Measurements from ENCODE around the gene SNAP29.
"Not testable (repeated sequence)": the region's sequence is repeated elsewhere in the genome, so short reads cannot be mapped to it uniquely, and the experiment has no call there.

SNAP29 gene

DNA sequence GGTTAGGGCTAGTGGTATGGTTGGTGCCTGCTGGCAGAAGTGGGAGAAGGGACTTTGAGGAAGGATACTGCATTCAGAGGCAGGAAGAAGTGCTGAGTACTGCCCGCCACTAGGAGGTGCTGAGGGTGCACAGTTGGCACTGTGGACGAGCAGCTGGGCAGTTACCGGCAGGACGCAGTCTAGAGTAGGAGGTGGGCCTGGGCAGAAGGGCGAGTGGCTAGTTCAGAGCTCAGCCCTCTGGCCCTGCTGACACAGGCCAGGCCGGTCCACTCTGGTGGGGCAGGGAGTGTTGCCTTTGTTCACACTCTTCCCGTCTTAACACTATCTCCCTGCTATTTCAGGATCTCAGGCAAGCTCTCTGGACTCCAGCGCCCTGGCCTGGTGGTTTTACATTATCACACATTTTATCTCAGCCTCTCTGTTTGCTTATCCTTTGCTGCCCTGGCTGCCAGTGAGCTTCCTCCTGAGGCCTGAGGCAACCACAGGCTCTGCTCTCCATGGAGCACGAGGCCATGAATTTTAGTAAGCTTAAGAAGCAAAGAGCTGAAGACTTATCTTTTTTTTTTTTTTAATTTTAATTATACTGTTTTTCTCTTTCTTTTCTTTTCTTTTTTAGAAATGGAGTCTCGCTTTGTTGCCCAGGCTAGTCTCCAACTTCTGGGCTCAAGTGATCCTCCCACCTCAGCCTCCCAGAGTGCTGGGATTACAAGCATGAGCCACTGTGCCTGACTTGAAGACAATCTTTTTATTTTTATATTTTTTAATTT is 26.9 kb downstream of the SNAP29 start:
- peak overlapping the region; percentile 69 for H3K27ac Mint-ChIP-seq
- peaks cover 11% of the 10 kb centered on the region for H3K4me1 Mint-ChIP-seq (ENCODE audit: low read depth)
- no peaks in the 10 kb centered on the region for H3K27me3 Mint-ChIP-seq
- no peaks in the 10 kb centered on the region for H3K9me3 Mint-ChIP-seq
- intact Hi-C loops (cut with micrococcal nuclease), result loop anchor here (2.0 to 10.0 kb wide), 3 partner anchors 31 to 119 kb away; partner anchors contain the start of genes CRKL and THAP7
- H3K36me3 Mint-ChIP-seq (ENCODE audit: low read depth), result peaks cover 93% of the 10 kb centered on the region
- H3K4me3 Mint-ChIP-seq, result no peak overlapping the region

DNA sequence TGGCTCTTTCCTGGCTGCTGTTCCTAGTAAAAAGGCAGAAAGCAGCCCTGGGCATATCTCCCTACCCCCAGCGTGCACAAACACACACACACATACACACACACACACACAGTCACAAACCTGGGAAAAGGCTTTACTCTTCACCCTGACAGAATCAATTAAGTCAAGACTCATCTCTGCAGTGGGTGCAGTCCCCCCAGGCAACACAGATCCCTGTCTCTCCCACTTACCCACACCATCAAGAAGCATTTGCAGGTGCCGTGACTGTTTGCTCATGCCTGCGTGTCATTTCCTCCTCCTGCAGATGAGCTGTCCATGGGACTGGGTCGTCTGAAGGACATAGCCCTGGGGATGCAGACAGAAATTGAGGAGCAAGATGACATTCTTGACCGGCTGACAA is 28.6 kb downstream of the SNAP29 start:
- intact Hi-C loops (cut with micrococcal nuclease), result loop anchor here (5.0 to 10.0 kb wide), 2 partner anchors 70 to 117 kb away; partner anchors contain the start of gene THAP7
- H3K27ac Mint-ChIP-seq, result no peak overlapping the region
- H3K9me3 Mint-ChIP-seq, result no peaks in the 10 kb centered on the region

DNA sequence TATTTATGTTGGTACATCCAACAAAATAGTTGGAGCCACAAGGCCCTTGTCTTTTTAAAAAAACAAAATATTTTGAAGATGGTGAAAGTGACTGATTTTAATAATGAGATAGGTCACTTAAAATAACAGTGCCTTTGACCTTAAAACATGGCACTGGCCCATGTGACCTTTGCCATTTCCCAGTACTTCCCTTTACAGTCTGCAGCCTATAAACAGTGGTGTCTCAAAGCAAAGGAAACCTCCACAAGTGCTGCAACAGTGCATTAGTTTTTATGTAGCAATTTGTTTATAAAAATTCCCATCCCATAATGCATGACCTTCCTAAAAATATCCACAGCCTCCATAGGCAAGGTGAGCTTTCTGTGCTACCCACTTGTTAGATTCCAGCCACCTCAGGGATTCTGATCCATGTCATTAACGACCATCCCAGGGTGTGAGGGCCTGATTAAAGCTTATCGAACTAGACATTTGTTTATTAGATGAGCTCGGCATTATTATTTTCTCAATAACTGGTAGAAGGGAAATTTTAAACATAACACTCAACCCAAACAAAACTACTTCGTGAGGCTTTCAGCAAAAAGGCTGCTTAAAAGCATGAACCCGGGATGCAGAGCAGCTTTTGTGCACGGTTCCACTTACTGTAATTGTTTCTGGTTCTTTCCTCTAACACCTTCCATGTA is 30.4 kb downstream of the SNAP29 start:
- Mint-ChIP-seq H3K9me3 (no peaks in the 10 kb centered on the region), H3K27me3 (no peaks in the 10 kb centered on the region), H3K36me3 (ENCODE audit: low read depth) (peaks cover 59% of the 10 kb centered on the region), H3K4me1 (ENCODE audit: low read depth) (peaks cover 11% of the 10 kb centered on the region), H3K27ac (no peak overlapping the region), H3K4me3 (no peak overlapping the region)
- intact Hi-C loops (cut with micrococcal nuclease), result loop anchor here (5.0 to 10.0 kb wide), 2 partner anchors 68 to 116 kb away; partner anchors contain the start of gene THAP7

More for the DNA sequence above, 28.6 kb downstream of the SNAP29 start:
- Mint-ChIP-seq H3K36me3 (ENCODE audit: low read depth) (peaks cover 77% of the 10 kb centered on the region), H3K4me1 (ENCODE audit: low read depth) (peaks cover 11% of the 10 kb centered on the region), H3K4me3 (no peak overlapping the region), H3K27me3 (no peaks in the 10 kb centered on the region)

DNA sequence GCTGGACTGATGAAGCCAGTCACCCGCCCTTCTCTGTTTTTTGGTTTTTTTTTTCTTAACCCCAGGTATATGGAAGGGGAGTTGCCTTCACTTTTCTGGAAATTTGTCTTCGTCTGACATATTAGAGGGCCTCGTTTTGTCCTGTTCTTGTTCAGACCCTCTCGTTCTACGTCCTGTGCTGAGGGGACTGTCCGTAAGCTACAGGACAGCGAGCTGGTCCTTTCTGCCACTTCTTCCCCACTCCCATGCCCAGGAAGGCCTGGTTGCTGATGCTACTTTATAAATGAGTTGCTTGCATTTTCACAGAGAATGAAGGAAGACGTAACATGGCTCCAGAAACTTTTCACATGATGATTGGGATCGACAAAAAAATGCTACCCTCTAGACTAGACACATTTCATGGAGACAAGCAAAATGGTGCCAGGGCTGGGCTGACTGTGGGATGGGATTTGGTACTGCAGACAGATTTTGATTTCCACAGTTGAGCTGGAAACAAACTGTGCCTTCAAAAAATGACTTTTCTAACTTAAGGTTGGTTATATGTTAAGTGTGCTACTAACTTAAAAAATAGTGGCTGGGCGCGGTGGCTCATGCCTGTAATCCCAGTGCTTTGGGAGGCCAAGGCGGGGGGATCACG is 31.2 kb downstream of the SNAP29 start:
- Mint-ChIP-seq H3K27me3 (no peaks in the 10 kb centered on the region), H3K36me3 (ENCODE audit: low read depth) (peaks cover 50% of the 10 kb centered on the region), H3K4me1 (ENCODE audit: low read depth) (peaks cover 11% of the 10 kb centered on the region), H3K9me3 (no peaks in the 10 kb centered on the region), H3K4me3 (no peak overlapping the region), H3K27ac (no peak overlapping the region)
- intact Hi-C loops (cut with micrococcal nuclease), result loop anchor here (5.0 to 10.0 kb wide), 2 partner anchors 67 to 115 kb away; partner anchors contain the start of gene THAP7

DNA sequence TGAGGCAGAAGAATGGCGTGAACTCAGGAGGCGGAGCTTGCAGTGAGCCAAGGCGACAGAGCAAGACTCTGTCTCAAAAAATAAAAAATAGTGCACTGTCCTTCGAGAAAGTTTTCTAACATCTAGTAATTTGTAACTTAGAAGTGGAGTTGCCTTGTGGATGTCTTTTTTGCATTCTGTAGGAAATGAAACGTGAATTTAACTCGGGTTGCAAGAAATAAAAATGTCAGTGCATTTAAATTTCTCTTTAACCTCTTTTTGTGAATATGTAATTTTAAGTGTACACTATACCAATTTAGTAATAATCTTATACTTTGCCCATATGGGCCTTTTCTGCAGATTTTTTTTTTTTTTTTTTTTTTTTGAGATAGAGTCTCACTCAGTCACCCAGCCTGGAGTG is 32.2 kb downstream of the SNAP29 start:
- Mint-ChIP-seq H3K4me1 (ENCODE audit: low read depth) (peaks cover 6% of the 10 kb centered on the region), H3K36me3 (ENCODE audit: low read depth) (peaks cover 41% of the 10 kb centered on the region), H3K27ac (no peak overlapping the region), H3K27me3 (no peaks in the 10 kb centered on the region), H3K9me3 (no peaks in the 10 kb centered on the region), H3K4me3 (no peak overlapping the region)
- intact Hi-C loops (cut with micrococcal nuclease), result no loop called here

DNA sequence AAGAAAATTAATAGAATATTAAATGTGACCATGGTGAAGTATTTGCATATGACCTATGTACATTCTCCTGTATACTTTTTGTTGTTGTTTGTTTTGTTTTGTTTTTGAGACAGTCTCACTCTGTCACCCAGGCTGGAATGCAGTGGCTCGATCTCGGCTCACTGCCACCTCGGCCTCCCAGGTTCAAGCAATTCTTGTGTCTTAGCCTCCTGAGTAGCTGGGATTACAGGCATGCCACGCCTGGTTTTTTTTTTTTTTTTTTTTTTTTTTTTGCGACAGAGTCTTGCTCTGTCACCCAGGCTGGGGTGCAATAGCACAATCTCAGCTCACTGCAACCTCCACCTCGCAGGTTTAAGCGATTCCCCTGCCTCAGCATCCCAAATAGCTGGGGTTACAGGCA is 38.9 kb downstream of the SNAP29 start:
- H3K4me1 Mint-ChIP-seq (ENCODE audit: low read depth); H3K9me3 Mint-ChIP-seq; intact Hi-C loops (cut with micrococcal nuclease); H3K4me3 Mint-ChIP-seq; H3K36me3 Mint-ChIP-seq (ENCODE audit: low read depth); H3K27ac Mint-ChIP-seq; H3K27me3 Mint-ChIP-seq: not testable (repeated sequence)

DNA sequence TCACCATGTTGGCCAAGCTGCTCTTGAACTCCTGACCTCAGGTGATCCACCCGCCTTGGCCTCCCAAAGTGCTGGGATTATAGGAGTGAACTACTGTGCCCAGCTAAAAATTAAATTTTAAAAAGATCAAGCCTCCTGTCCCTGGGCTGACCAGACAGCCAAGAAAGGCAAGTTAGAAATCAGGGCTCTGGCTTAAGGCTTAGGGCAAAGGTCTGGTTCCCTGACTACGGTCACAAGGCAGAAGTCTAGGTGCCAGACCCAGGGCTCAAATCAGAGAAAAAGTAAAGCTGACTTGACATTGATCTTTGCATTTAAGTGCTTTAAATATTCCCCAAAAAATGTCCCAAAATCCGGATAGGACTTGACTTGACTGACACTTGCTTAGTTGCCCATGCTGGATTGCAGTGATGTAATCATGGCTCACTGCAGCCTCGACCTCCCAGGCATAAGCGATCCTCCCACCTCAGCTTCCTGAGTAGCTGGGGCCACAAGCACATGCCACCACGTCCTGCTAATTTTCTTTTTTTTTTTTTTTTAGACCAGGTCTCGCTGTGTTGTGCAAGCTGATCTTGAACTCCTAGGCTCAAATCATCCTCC is 41.1 kb downstream of the SNAP29 start:
- H3K27ac Mint-ChIP-seq, result no peak overlapping the region
- no peaks in the 10 kb centered on the region for H3K9me3 Mint-ChIP-seq
- H3K36me3 Mint-ChIP-seq (ENCODE audit: low read depth), result no peaks in the 10 kb centered on the region
- intact Hi-C loops (cut with micrococcal nuclease), result no loop called here
- peaks cover 23% of the 10 kb centered on the region for H3K4me1 Mint-ChIP-seq (ENCODE audit: low read depth)
- no peaks in the 10 kb centered on the region for H3K27me3 Mint-ChIP-seq
- H3K4me3 Mint-ChIP-seq, result no peak overlapping the region

DNA sequence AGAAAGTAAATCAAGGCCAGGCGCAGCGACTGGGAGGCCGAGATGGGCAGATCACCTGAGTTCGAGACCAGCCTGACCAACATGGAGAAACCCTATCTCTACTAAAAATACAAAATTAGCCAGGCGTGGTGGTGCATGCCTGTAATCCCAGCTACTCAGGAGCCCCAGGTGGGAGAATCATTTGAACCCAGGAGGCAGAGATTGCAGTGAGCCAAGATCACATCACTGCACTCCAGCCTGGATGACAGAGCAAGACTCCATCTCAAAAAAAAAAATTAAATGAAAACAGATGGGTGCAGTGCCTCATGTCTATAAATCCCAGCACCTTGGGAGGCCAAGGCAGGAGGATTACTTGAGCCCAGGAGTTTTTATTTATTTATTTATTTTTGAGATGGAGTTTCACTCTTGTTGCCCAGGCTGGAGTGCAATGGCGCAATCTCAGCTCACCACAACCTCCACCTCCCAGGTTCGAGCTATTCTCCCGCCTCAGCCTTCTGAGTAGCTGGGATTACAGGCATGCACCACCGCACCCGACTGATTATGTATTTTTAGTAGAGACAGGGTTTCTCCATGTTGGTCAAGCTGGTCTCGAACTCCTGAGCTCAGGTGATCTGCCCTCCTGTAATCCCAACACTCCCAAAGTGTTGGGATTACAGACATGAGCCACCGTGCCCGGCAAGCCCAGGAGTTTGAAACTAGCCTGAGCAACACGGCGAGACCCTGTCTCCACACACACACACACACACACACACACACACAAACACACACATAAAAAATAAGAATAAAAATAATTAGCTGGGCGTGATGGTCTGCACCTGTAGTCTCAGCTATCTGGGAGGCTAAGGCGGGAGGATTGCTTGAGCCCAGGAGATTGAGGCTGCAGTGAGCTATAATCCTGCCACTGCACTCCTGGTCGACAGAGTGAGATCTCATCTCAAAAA is 42.6 kb downstream of the SNAP29 start:
- H3K27ac Mint-ChIP-seq; H3K9me3 Mint-ChIP-seq; H3K27me3 Mint-ChIP-seq; H3K4me3 Mint-ChIP-seq; intact Hi-C loops (cut with micrococcal nuclease); H3K36me3 Mint-ChIP-seq (ENCODE audit: low read depth): not testable (repeated sequence)
- peaks cover 28% of the 10 kb centered on the region for H3K4me1 Mint-ChIP-seq (ENCODE audit: low read depth)

DNA sequence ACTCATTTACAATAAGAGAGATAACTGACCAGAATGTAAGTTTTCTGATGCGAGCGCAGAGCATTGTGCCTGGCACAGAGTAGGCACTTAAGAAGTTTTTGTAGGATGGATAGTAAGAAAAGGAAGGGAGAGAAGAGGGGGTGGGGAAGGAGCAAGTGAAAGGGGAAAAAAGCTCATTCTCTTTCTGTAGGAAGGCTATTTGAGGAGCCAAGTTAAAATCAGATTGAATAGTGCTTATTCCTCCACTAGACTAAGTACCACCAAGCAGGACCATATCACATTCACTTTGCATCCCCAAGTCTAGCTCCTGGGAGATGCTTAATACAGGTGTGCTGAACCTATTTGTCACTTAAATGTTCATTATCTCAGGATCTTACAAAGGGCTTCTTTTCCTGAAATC is 44.3 kb downstream of the SNAP29 start:
- intact Hi-C loops (cut with micrococcal nuclease), result no loop called here
- no peaks in the 10 kb centered on the region for H3K27me3 Mint-ChIP-seq
- H3K4me1 Mint-ChIP-seq (ENCODE audit: low read depth), result peaks cover 28% of the 10 kb centered on the region
- no peaks in the 10 kb centered on the region for H3K36me3 Mint-ChIP-seq (ENCODE audit: low read depth)
- no peaks in the 10 kb centered on the region for H3K9me3 Mint-ChIP-seq
- no peak overlapping the region for H3K27ac Mint-ChIP-seq
- no peak overlapping the region for H3K4me3 Mint-ChIP-seq

DNA sequence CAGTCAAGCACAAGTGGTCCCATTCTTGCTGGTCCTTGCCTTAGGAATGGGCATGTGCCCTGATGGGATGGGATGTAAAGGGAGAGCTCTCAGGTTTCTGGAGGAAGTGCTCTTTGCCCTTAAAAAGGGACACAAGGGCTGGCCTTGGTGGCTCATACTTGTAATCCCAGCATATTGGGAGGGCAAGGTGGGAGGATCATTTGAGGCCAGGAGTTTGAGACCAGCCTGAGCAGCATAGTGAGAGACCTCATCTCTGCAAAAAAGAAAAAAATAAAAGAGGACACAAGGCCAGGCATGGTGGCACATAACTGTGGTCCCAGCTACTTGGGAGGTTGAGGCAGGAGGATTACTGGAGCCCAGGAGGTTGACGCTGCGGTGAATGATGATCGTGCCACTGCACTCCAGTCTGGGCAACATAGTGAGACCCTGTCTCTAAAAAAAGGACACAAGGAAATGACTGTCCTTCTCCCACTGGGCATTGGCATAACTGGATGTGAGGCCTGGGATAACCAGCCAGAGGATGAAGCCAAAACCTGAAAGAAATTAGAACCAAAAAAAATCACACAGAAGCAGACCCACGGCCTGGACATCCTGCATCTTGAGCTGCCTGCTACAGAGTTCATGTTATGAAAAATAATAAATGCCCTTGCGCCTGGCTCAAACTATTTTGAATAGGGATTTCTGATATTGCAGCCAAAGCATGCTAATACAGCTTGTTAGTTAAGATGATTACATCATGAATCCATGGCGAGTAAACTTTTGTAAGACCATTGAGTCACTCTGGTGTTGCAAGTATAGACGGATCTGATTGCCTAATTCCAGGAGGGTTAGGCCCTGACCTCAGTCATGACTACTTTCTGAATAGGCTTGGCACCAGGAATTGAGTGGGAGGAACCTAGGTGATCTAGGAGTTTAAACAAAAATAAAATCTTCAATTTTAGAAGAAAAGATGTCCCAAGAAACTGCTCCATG is 45.5 kb downstream of the SNAP29 start:
- Mint-ChIP-seq H3K27me3 (no peaks in the 10 kb centered on the region), H3K27ac (no peak overlapping the region), H3K9me3 (no peaks in the 10 kb centered on the region), H3K4me1 (ENCODE audit: low read depth) (peaks cover 31% of the 10 kb centered on the region), H3K4me3 (no peak overlapping the region), H3K36me3 (ENCODE audit: low read depth) (no peaks in the 10 kb centered on the region)
- intact Hi-C loops (cut with micrococcal nuclease), result no loop called here

DNA sequence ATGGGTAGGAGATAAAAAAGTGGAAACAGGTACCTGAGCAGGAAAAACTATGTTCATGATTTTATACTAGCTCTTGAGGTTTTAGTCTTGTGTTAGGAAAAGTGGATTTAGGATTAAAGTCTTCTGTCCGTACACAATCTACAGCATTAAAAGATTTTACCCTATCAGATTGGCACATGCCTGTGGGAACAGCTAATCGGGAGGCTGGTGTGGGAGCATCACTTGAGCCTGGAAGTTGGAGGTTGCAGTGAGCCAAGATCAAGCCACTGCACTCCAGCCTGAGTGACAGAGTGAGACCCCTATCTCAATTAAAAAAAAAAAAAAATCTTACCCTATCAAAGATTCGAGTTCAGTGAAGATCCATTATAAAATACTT is 46.2 kb downstream of the SNAP29 start:
- intact Hi-C loops (cut with micrococcal nuclease), result no loop called here
- no peak overlapping the region for H3K27ac Mint-ChIP-seq
- H3K4me3 Mint-ChIP-seq, result no peak overlapping the region
- H3K36me3 Mint-ChIP-seq (ENCODE audit: low read depth), result no peaks in the 10 kb centered on the region
- peaks cover 33% of the 10 kb centered on the region for H3K4me1 Mint-ChIP-seq (ENCODE audit: low read depth)
- H3K27me3 Mint-ChIP-seq, result no peaks in the 10 kb centered on the region
- no peaks in the 10 kb centered on the region for H3K9me3 Mint-ChIP-seq

Data from dendritic cell treated with granulocyte-macrophage colony-stimulating factor and Interleukin-4, amounts not matched to agents 40 ng/mL and 50 ng/mL, for 4 days (primary cell).